Measurements from ENCODE around the gene LRRTM4.

- TF ChIP-seq CTCF (IDR thresholded peaks at IDR 0.05) (no peak), EZH2 (IDR thresholded peaks at IDR 0.05; ENCODE audit: borderline replicate concordance, insufficient read depth, low read depth, low read length, poor library complexity, severe bottlenecking) (no peak)
Observed at GRCh38 chr2:76733736-76734135, 788.4 kb downstream of the LRRTM4 start.
